H9 (cell line): Measurements from ENCODE around the gene SERPINE2. TPM values are rescaled to one million over a fixed set of nuclear protein-coding genes. Genes with fewer than 3 reads are reported as not detected.
"Not testable (repeated sequence)": the region's sequence is repeated elsewhere in the genome, so short reads cannot be mapped to it uniquely, and the experiment has no call there.

ENCODE experiments used
- DNase-seq: peaks from one replicate; pipeline ENCODE4 v3.0.0-alpha.2; 2017
- H2AFZ ChIP-seq: one replicate; pipeline ENCODE4 v1.6.1; 2013; ENCODE audit warnings: mild to moderate bottlenecking, low read length, control low read depth, moderate library complexity
- H2AK5ac ChIP-seq: 2 replicates; pipeline ENCODE4 v1.6.1; 2013; ENCODE audit warnings: low read length, control low read depth, mixed read lengths; ENCODE audit not compliant: insufficient read length
- H2BK120ac ChIP-seq: one replicate; pipeline ENCODE4 v1.6.1; 2013; ENCODE audit warnings: low read depth, mild to moderate bottlenecking, low read length, control low read depth, inconsistent platforms; ENCODE audit not compliant: poor library complexity, severe bottlenecking
- H2BK12ac ChIP-seq: 2 replicates; pipeline ENCODE4 v1.6.1; 2013; ENCODE audit warnings: low read length, control low read depth, mixed read lengths, low read depth; ENCODE audit not compliant: insufficient read length
- H2BK15ac ChIP-seq: 2 replicates; pipeline ENCODE4 v1.6.1; 2013; ENCODE audit warnings: low read depth, low read length, control low read depth
- H2BK20ac ChIP-seq: one replicate; pipeline ENCODE4 v1.6.1; 2013; ENCODE audit warnings: low read depth, mild to moderate bottlenecking, low read length, control low read depth, inconsistent platforms; ENCODE audit not compliant: poor library complexity, severe bottlenecking
- H2BK5ac ChIP-seq: 2 replicates; pipeline ENCODE4 v1.6.1; 2013; ENCODE audit warnings: low read length, control low read depth, mixed read lengths; ENCODE audit not compliant: insufficient read length
- H3K14ac ChIP-seq: 2 replicates; pipeline ENCODE4 v1.6.1; 2013; ENCODE audit warnings: low read length, control low read depth; ENCODE audit not compliant: insufficient read depth
- H3K18ac ChIP-seq: 2 replicates; pipeline ENCODE4 v1.6.1; 2013; ENCODE audit warnings: low read depth, mild to moderate bottlenecking, mixed read lengths, low read length, control low read depth; ENCODE audit not compliant: insufficient read length
- H3K23ac ChIP-seq: 2 replicates; pipeline ENCODE4 v1.6.1; 2013; ENCODE audit warnings: low read length, control low read depth, mixed read lengths, low read depth; ENCODE audit not compliant: insufficient read length
- H3K23me2 ChIP-seq: 2 replicates; pipeline ENCODE4 v1.6.1; 2013; ENCODE audit warnings: low read depth, mild to moderate bottlenecking, mixed read lengths, low read length, control low read depth; ENCODE audit not compliant: insufficient read length, poor library complexity, severe bottlenecking
- H3K27ac ChIP-seq: 2 replicates; pipeline ENCODE4 v1.5.1; 2013; ENCODE audit warnings: low read length, control low read depth, mixed read lengths, low read depth; ENCODE audit not compliant: insufficient read length
- H3K27me3 ChIP-seq: 2 replicates; pipeline ENCODE4 v1.6.1; 2013; ENCODE audit warnings: low read length, control low read depth, inconsistent platforms; ENCODE audit not compliant: insufficient read depth
- H3K4ac ChIP-seq: 2 replicates; pipeline ENCODE4 v1.6.1; 2013; ENCODE audit warnings: low read depth, mild to moderate bottlenecking, control low read depth, inconsistent platforms, low read length, moderate library complexity
- H3K4me1 ChIP-seq: 2 replicates; pipeline ENCODE4 v1.6.1; 2013; ENCODE audit warnings: low read length, control low read depth, inconsistent platforms; ENCODE audit not compliant: insufficient read depth
- H3K4me2 ChIP-seq: 2 replicates; pipeline ENCODE4 v1.6.1; 2013; ENCODE audit warnings: low read length, control low read depth, mixed read lengths; ENCODE audit not compliant: insufficient read length, insufficient read depth
- H3K56ac ChIP-seq: 2 replicates; pipeline ENCODE4 v1.6.1; 2013; ENCODE audit warnings: low read depth, mild to moderate bottlenecking, mixed read lengths, low read length, control low read depth; ENCODE audit not compliant: insufficient read length
- H3K79me1 ChIP-seq: 2 replicates; pipeline ENCODE4 v1.6.1; 2013; ENCODE audit warnings: low read depth, mild to moderate bottlenecking, moderate library complexity, low read length, control low read depth, inconsistent platforms; ENCODE audit not compliant: insufficient read depth, poor library complexity, severe bottlenecking
- H3K79me2 ChIP-seq: 2 replicates; pipeline ENCODE4 v1.6.1; 2013; ENCODE audit warnings: low read length, control low read depth, inconsistent platforms; ENCODE audit not compliant: insufficient read depth
- H3K9ac ChIP-seq: 2 replicates; pipeline ENCODE4 v1.6.1; 2013; ENCODE audit warnings: low read length, control low read depth, mixed read lengths; ENCODE audit not compliant: insufficient read length; ENCODE audit errors: extremely low read depth
- H3K9me3 ChIP-seq: one replicate; pipeline ENCODE4 v1.6.1; 2013; ENCODE audit warnings: low read depth, low read length, inconsistent platforms; ENCODE audit not compliant: control insufficient read depth
- H3T11ph ChIP-seq: one replicate; pipeline ENCODE4 v1.6.1; 2013; ENCODE audit warnings: mild to moderate bottlenecking, low read length, control low read depth, inconsistent platforms
- H4K20me1 ChIP-seq: one replicate; pipeline ENCODE4 v1.6.1; 2013; ENCODE audit not compliant: control insufficient read depth, insufficient read length, insufficient read depth
- H4K5ac ChIP-seq: 2 replicates; pipeline ENCODE4 v1.6.1; 2013; ENCODE audit warnings: low read depth, mild to moderate bottlenecking, mixed read lengths, low read length, control low read depth; ENCODE audit not compliant: insufficient read length
- H4K8ac ChIP-seq: replicated peaks from 2 replicates; pipeline ENCODE4 v1.6.1; 2013; ENCODE audit warnings: low read length, control low read depth, mixed read lengths, low read depth; ENCODE audit not compliant: insufficient read length
- H4K91ac ChIP-seq: 2 replicates; pipeline ENCODE4 v1.6.1; 2013; ENCODE audit warnings: low read depth, mild to moderate bottlenecking, moderate library complexity, mixed read lengths, low read length, control low read depth; ENCODE audit not compliant: insufficient read length
- H3K27ac Mint-ChIP-seq, 3 experiments: 2 replicates in 2 of 3; 3 replicates in 1 of 3; pipeline ENCODE4 v1.8.0; 2020 to 2021; ENCODE audit warnings: mixed read lengths in 3 of 3, mild to moderate bottlenecking in 1 of 3, moderate library complexity in 1 of 3
- H3K27me3 Mint-ChIP-seq: 2 replicates; pipeline ENCODE4 v1.8.0; 2021; ENCODE audit warnings: low read depth, mild to moderate bottlenecking, moderate library complexity, mixed read lengths
- H3K36me3 Mint-ChIP-seq, 3 experiments: 2 replicates in 2 of 3; 3 replicates in 1 of 3; pipeline ENCODE4 v1.8.0; 2020 to 2021; ENCODE audit warnings: low read depth in 3 of 3, mixed read lengths in 3 of 3; ENCODE audit not compliant: insufficient read depth in 1 of 3
- H3K4me1 Mint-ChIP-seq, 2 experiments: 2 replicates each; pipeline ENCODE4 v1.8.0; 2020; ENCODE audit warnings: mixed read lengths in 2 of 2
- H3K4me3 Mint-ChIP-seq, 2 experiments: 2 replicates in 1 of 2; 3 replicates in 1 of 2; pipeline ENCODE4 v1.8.0; 2020 to 2021; ENCODE audit warnings: mild to moderate bottlenecking in 2 of 2, mixed read lengths in 2 of 2, moderate library complexity in 1 of 2
- H3K9me3 Mint-ChIP-seq, 2 experiments: 2 replicates in 1 of 2; 3 replicates in 1 of 2; pipeline ENCODE4 v1.8.0; 2020; ENCODE audit warnings: mild to moderate bottlenecking in 2 of 2, mixed read lengths in 2 of 2, moderate library complexity in 1 of 2
- CTCF ChIP-seq: fragments of 200-600 bp; sonication (generic); conservative IDR thresholded peaks from 3 replicates; pipeline ENCODE4 v1.8.0; 2021; ENCODE audit warnings: antibody characterized with exemption, mild to moderate bottlenecking
- WGBS: extraction: QIAGEN DNeasy Blood & Tissue Kit; methylation state at CpG from one replicate; pipeline ENCODE4 v1.1.7; 2013; ENCODE audit warnings: missing lambda C conversion rate, low lambda C conversion rate, mixed read lengths; ENCODE audit not compliant: insufficient read length; ENCODE audit errors: extremely low coverage; 5-methylcytosine and 5-hydroxymethylcytosine counted together
- total RNA-seq: library from RNA; stranded (reverse); gene quantifications from 2 replicates; pipeline ENCODE4 v1.2.1, GENCODE V29; 2021

SERPINE2 gene
- total RNA-seq, 1 experiment from 2014 or later: 40.0 TPM

- H2BK120ac ChIP-seq: no peak overlapping the region
- no peaks in the 10 kb centered on the region; a peak in 1 of 5 replicates for H3K9me3 Mint-ChIP-seq
- H3K4me1 Mint-ChIP-seq: peaks cover 25 to 27% of the 10 kb centered on the region in 2 experiments
- no peak overlapping the region for H4K91ac ChIP-seq
- no peak overlapping the region for H2BK12ac ChIP-seq
- H4K5ac ChIP-seq: no peak overlapping the region
- no peak overlapping the region for H3K9ac ChIP-seq
- H3K23me2 ChIP-seq: peaks cover 3% of the 10 kb centered on the region
- H3K9me3 ChIP-seq: no peaks in the 10 kb centered on the region
- H3K27me3 ChIP-seq: no peaks in the 10 kb centered on the region
- H3K23ac ChIP-seq: no peak overlapping the region
- no peak overlapping the region for H2AFZ ChIP-seq
- no peak overlapping the region for H3K4me2 ChIP-seq
- H3K4me3 Mint-ChIP-seq: no peak overlapping the region
- H2BK15ac ChIP-seq: no peak overlapping the region
- H2BK5ac ChIP-seq: no peak overlapping the region
- H3K4ac ChIP-seq: no peak overlapping the region
- H3T11ph ChIP-seq: no peak overlapping the region
- no CpG with 5 or more reads among the region's 16 CpGs for WGBS
- H3K14ac ChIP-seq: no peak overlapping the region
- peaks cover 3% of the 10 kb centered on the region; the same call in 1 of the 2 replicates for H3K4me1 ChIP-seq
- no peak for TF ChIP-seq CTCF
- H4K8ac ChIP-seq: no peak overlapping the region
- no peaks in the 10 kb centered on the region for H3K79me2 ChIP-seq
- H3K79me1 ChIP-seq: no peaks in the 10 kb centered on the region
- peaks cover 11 to 21% (median 20%) of the 10 kb centered on the region in 3 experiments; a peak in 4 of 7 replicates for H3K36me3 Mint-ChIP-seq
- DNase-seq: no peak
- no peak overlapping the region for H3K27ac ChIP-seq
- H3K56ac ChIP-seq: no peak overlapping the region
- no peak overlapping the region for H2BK20ac ChIP-seq
- no peaks in the 10 kb centered on the region for H3K27me3 Mint-ChIP-seq
- H2AK5ac ChIP-seq: no peak overlapping the region
- no peaks in the 10 kb centered on the region for H4K20me1 ChIP-seq
- H3K18ac ChIP-seq: no peak overlapping the region
- peak overlapping the region in 2 of 3 experiments; percentile 70 to 73; a peak in 3 of 7 replicates for H3K27ac Mint-ChIP-seq
Observed at GRCh38 chr2:224004105-224004695, 34.9 kb downstream of the SERPINE2 start.

- not testable (repeated sequence) for H3K27me3 Mint-ChIP-seq, H2BK12ac ChIP-seq, H3K14ac ChIP-seq, H3K56ac ChIP-seq, H3K79me2 ChIP-seq, H3K4me1 ChIP-seq, H3K9me3 ChIP-seq, H3T11ph ChIP-seq, H2BK20ac ChIP-seq, H2AK5ac ChIP-seq, H3K9me3 Mint-ChIP-seq, H4K8ac ChIP-seq, H3K18ac ChIP-seq, H4K20me1 ChIP-seq, H3K27ac Mint-ChIP-seq, H3K9ac ChIP-seq, H3K23me2 ChIP-seq, H3K23ac ChIP-seq, H2AFZ ChIP-seq, H3K27ac ChIP-seq, H2BK120ac ChIP-seq, H2BK5ac ChIP-seq, DNase-seq, H4K5ac ChIP-seq, H3K4ac ChIP-seq, H2BK15ac ChIP-seq, H3K79me1 ChIP-seq, H3K27me3 ChIP-seq, H3K4me2 ChIP-seq, H4K91ac ChIP-seq, H3K4me3 Mint-ChIP-seq
- H3K4me1 Mint-ChIP-seq: peaks cover 15 to 18% of the 10 kb centered on the region in 2 experiments
- peaks cover 11 to 26% (median 20%) of the 10 kb centered on the region in 3 experiments; a peak in 5 of 7 replicates for H3K36me3 Mint-ChIP-seq
- no CpG with 5 or more reads among the region's 5 CpGs for WGBS
Observed at GRCh38 chr2:224000662-224001061, 38.4 kb downstream of the SERPINE2 start.
